GF-D8 (cell line): ENCODE measurements around the gene CXCR5.

Source experiments
- DNase-seq: peaks from one replicate; lab custom pipeline; 2025; lab: John Stamatoyannopoulos, UW

Gene CXCR5

DNA sequence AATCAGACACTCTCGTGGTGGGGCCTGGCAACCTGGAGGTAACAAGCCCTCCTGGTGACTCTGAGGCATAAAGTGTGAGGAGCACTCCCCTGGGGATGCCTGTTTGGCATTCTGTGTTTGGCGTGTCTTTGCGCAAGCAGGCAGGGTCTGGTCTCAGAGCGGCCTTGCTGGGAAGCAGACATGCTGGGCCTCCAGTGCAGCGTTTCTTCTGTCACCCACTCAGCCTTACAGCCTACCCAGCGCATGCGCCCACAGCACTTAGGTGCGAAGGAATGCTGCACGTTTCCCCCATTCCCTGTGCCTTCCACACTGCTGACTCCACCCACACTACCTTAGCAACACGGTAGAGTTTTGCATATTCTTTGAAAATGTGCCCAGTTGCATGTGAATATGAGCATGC is 7.4 kb upstream of the CXCR5 start:
- no peak for DNase-seq

DNA sequence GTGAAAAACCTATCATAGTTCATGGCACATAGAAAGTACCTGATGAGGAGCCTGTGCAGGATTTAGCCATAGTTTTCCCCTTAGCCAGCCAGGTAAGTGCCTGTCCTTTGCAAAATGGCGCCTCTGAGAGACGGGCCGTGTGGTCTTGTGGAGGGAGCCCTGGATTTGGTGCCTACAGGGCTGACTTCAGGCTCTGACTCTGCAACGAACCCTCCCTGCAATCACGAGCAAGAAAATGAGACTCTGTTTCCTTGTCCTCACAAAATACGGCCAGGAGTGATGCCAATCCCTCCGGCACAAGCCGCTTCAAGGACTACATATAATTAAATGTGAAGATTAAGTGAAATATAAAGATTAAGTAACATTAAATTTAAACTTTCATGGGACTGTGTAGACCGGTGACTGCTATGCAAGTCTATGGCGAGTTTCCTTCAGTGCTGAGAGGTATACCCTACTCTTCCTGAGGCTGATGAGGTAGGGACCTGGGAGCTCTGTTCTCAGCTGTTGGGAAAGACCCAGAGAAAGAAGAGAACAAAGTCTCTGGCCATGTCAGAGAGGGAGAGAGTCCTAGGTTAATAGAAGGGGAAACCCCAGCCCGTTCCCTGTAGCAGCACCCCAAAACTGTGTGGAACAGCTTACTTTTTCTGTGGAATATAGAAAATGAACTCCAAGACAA is 6.1 kb upstream of the CXCR5 start:
- DNase-seq: no peak

DNA sequence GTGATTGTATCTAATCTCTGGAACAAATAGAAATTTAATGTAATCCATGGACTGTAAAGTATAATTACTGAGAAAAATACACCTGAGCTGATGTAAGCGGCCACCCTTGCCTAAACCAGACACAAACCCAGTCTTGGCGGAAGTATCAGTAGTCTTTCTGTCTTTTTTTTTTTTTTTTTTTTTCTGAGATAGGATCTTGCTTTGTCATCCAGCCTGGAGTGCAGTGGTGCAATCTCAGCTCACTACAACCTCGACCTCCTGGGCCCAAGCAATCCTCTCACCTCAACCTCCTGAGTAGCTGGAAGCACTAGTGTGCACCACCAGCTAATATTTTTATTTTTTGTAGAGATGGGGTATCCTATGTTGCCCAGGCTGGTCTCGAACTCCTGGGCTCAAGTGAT is 5.5 kb upstream of the CXCR5 start:
- peak; percentile 77 for DNase-seq

DNA sequence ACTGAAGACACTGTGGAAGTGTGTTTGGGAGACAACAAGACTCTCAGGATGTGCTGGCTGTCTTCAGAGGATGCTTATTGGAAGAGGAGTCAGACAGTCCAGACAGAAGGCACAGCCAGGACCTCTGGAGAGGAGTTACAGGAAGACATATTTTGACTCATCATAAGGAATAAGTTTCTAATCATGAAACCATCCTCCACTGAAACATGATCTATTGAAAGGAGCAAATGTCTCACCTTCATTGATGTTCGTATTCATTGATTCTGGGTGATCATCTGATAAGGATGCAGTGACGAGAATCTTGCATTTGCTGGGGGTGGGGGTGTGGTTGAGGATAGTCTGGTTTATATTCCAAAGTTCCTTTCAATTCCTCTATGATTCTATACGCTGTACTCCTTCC is 2.5 kb upstream of the CXCR5 start:
- DNase-seq: no peak

DNA sequence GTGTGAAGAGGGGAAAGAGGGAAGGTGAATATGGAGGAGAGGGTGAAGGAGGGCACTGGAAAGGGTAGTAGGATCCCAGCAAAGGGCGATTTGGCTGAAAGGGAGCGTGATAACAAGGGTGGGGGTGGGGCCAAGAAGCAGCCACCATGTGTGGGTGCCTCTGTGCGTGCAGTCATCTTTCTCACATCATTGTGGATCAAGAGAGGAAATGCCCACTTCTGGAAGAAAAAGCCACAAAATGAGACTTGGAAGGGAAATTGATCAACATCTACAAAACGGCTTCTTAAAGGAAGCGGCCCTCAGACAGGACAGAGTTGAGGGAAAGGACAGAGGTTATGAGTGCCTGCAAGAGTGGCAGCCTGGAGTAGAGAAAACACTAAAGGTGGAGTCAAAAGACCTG is 1.2 kb upstream of the CXCR5 start:
- DNase-seq: peak; percentile 77

DNA sequence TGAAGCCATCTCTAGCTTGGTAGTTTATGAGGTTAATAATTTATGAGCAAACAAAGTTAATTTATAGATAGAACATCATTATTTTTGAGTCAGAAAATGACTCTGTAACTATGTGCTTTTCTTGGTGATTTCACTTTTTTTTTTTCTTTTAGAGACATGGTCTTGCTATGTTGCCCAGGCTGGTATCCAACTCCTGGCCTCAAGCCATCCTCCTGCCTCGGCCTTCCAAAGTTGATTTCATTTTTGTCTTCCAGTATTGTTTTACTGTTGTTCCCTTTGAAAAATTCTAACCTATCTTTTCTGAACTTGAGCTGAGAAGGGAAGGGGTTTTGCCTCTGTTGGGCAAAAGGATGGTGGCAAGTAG is 706 bp upstream of the CXCR5 start:
- DNase-seq: no peak

DNA sequence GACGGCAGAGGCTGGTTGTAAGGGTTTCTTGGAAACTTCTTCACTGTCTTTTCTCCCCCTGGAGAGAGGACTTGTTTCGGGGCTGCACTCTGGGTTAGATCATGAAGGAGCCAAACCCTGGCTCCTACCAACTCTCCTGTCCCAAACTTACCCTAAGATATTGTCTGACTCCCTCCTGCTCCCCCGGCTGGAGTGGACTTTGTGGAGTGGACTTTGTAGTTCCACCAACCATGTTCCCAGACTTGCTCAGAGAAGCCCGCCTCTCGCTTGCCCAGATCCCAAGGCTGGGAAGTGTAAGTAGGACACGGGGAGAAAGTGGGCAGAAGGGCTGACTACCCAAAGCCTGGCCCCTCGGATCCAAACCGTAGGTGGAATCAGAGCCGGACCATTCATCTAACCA is 1.2 kb downstream of the CXCR5 start:
- no peak for DNase-seq

DNA sequence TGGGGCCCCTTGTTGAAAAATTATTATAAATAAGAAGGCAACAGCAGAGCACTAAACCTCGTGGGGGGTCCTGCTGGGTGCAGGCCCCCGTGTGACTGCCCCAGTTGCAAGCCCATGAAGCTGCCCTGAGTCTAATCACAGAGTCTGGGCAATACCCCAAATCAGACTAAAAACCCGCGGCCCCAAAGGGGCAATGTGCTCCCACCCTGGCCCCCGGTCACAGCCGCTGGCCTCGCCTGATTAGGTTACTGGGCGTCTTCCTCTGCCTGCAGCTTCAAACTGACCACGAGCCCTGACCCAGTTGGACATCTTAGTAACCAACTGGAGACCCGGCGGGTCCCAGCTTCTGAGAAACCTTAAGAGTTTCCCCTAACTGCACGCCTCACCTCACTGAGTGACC is 1.6 kb downstream of the CXCR5 start:
- no peak for DNase-seq

DNA sequence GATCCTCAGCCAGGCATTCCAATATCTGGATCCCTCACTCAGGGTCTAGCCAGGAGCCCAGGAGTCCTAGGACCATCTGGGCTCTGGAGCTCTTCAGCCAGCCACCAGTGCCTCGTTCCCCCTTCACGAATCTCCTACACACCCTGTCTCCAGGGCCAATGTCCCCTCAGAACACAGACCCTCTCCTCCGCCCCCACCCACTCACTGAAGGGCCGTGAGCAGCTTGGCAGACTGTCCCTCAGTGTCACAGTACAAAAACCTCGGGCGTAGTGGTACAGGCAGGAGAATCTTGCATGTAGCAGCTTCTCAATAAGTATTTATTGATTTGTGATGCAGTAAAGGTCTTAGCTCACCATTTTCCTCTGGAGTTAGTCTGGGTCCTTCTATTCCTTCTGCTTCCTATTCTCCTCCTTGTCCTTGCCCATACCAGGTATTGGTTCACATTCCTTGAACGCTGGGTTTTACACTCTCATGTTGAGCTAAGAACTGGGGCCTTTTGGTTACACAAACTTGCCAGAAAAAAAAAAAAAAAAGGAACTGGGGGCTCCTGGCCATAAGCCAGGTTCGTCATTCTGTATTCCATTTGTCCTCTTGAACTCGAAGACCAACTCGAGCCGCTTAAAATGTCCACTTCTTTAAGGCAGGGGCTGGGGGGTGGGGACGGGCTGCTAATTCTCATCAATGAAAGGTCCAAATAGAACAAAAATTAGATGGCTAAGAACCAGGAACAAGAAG is 2.3 kb downstream of the CXCR5 start:
- no peak for DNase-seq

DNA sequence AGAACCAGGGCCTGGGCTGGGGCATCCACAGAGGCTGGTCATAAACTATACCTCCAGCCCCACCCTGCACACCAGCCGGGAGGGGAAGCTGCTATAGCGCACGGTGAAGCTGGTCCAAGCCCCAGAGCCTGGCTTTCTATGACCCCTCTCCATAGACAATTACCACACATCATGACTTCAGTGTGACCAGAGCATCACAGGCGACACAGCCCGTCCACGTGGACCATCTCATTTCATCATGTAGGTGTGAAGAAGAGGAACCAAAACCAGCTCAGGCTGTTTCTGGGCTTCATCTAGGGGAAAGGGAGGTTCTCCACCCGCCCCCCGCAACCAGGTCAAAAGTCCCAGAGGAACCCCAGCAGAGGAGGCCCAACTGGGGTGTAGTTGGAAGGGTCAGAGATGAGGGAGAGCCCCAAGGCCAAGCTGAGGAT is 3.0 kb downstream of the CXCR5 start:
- DNase-seq: no peak

DNA sequence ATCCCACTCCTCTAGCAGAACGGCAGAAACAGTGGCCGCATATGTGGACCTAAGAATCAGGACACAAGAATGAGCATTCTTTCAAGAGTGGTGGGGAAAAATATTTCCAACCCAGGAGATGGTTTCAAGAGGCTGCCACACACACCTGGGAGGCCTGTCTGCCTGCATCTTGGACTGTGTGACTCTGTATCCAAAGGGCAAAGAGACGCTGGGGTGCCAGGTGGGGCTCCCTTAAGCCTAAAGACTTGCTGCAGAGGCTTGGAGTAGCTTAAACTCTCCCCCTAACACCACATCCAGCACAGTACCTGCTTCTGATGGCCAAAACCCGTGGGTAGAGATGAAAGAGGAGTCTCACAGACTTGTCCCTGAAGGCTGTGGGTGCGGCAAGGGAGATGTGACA is 3.5 kb downstream of the CXCR5 start:
- no peak for DNase-seq

DNA sequence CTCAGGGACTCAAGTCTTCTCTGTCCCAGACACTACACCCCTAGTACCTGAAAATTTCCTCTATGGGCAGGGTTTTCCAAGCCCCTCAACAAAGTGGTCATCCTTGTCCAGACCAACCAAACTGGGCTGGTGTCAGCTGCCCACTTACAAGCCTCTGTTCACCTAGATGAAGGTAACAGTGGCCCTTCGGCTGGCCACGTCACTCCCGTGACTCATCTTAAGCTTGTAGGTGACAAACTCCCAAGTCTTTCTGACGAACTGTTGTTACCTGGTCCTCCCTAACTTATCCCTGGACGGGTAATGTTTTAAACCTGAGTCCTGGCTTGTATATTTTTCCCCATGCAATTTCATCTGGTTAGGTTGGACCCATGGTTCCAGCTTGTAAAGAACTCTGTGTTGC is 4.7 kb downstream of the CXCR5 start:
- no peak for DNase-seq

DNA sequence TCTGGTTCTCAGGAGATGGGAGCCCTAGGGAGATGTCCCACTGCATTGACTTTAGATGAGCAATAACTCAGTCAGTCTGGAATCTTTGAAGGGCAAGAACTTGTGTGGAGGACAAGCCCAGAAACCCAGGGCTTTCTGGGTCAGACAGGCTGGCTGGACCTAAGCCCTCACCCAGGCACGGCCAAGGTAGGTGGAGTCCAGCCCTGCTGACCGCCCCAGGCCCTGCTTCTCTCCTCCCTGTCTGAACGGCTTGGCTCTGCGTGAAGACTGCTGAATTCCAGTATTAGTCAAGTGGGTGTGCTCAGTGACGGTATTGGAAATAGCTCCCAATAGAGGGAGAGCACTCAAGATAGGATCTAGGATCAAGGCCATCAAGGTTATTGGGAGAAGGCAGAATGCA is 6.1 kb downstream of the CXCR5 start:
- DNase-seq: no peak

DNA sequence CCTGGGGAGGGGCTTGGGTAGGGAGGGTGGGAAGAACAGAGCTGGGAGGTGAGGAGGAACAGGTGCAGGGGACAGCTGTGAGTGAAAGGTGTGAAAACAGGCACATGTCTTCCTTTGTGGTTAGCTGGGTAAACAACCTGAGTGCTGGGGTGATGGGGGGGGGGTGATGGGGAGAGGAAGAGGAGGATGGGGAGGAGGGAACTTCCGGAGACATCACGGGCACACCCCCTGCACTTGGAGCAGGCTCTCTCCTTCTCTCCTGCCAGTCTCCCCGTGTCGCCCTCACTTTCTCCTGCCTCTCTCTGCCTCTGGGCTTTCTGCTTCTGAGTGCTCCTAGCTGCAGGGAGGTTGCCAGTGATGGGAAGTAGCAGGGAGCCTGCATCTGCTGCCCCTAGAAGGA is 8.8 kb downstream of the CXCR5 start:
- DNase-seq: no peak

DNA sequence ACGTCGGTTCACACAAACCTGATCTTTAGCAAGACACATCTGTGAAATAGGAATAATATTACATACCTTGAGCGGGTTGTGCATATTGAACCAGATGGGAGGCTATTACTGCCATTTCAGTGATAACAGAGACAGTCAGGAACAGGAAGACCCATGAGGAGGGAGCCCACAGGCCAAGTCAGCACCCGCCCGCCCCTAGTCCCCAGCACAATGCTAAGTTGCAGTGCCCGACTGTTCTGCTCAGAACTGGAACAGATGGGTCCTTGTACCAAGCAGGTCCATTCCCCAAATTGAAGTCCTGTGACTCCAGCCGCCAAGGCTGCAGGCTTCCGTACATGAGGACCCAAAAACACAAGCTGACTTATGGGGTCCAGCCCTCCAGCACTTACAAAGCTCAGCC is 9.3 kb downstream of the CXCR5 start:
- DNase-seq: no peak

DNA sequence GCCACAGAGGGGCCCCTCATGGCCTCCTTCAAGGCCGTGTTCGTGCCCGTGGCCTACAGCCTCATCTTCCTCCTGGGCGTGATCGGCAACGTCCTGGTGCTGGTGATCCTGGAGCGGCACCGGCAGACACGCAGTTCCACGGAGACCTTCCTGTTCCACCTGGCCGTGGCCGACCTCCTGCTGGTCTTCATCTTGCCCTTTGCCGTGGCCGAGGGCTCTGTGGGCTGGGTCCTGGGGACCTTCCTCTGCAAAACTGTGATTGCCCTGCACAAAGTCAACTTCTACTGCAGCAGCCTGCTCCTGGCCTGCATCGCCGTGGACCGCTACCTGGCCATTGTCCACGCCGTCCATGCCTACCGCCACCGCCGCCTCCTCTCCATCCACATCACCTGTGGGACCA is 10.0 kb downstream of the CXCR5 start:
- no peak for DNase-seq

DNA sequence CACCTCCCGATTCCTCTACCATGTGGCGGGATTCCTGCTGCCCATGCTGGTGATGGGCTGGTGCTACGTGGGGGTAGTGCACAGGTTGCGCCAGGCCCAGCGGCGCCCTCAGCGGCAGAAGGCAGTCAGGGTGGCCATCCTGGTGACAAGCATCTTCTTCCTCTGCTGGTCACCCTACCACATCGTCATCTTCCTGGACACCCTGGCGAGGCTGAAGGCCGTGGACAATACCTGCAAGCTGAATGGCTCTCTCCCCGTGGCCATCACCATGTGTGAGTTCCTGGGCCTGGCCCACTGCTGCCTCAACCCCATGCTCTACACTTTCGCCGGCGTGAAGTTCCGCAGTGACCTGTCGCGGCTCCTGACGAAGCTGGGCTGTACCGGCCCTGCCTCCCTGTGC is 10.5 kb downstream of the CXCR5 start:
- no peak for DNase-seq

DNA sequence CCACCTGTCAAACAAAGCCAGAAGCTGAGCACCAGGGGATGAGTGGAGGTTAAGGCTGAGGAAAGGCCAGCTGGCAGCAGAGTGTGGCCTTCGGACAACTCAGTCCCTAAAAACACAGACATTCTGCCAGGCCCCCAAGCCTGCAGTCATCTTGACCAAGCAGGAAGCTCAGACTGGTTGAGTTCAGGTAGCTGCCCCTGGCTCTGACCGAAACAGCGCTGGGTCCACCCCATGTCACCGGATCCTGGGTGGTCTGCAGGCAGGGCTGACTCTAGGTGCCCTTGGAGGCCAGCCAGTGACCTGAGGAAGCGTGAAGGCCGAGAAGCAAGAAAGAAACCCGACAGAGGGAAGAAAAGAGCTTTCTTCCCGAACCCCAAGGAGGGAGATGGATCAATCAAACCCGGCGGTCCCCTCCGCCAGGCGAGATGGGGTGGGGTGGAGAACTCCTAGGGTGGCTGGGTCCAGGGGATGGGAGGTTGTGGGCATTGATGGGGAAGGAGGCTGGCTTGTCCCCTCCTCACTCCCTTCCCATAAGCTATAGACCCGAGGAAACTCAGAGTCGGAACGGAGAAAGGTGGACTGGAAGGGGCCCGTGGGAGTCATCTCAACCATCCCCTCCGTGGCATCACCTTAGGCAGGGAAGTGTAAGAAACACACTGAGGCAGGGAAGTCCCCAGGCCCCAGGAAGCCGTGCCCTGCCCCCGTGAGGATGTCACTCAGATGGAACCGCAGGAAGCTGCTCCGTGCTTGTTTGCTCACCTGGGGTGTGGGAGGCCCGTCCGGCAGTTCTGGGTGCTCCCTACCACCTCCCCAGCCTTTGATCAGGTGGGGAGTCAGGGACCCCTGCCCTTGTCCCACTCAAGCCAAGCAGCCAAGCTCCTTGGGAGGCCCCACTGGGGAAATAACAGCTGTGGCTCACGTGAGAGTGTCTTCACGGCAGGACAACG is 11.7 kb downstream of the CXCR5 start:
- DNase-seq: no peak

DNA sequence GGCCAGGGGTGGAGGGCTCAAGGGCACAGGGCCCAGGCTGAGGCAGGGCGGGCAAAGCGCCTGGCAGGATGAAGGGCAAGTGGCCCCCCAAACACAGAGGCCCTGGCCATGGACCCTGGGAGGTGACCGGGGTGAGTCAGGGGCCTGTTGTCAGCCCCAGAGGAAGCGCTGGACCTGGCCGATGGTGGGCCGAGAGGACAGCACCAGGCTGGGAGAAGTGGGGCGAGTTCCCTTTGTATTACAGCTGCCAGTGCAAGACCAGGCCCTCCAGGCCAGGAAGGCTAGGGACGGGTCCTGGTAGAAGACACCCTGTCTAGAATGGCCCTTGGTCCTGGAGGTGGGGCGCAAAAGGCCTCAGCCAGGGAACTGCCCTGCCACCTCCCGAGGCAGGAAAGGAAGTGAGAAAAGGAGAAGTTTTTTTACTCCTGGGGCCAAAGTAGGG is 12.8 kb downstream of the CXCR5 start:
- DNase-seq: no peak

DNA sequence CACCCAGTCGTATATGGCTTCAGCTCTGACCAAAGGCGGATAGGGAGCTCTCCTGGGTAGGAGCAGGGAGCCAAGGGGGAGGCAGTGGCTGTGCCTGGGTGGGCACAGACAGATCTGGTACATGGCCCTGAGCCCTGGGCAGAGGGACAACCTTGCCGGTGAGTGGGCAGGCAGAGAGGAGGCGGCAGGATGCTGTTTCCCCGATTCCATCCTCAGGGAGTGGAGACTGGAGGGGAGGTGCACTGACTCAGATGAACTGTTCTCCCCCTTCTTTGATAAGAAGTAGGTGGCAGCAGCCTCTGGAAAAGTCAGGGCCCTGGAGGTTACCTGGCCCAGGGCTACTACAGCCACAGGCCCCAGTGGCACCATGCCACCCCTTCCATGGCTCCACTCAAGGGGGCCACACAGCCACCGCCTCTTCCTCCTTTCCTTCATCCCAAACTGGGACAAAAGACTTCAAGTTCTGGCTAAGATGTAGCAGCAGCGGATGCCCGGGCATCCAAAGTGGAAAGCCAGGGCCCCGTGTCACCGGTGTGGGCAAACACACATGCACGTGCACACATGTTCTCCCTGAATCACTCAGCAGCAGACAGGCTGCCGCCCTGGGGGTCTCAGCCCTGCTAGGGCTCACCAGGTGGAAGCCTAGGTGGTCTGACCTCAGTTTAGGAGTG is 13.4 kb downstream of the CXCR5 start:
- no peak for DNase-seq

DNA sequence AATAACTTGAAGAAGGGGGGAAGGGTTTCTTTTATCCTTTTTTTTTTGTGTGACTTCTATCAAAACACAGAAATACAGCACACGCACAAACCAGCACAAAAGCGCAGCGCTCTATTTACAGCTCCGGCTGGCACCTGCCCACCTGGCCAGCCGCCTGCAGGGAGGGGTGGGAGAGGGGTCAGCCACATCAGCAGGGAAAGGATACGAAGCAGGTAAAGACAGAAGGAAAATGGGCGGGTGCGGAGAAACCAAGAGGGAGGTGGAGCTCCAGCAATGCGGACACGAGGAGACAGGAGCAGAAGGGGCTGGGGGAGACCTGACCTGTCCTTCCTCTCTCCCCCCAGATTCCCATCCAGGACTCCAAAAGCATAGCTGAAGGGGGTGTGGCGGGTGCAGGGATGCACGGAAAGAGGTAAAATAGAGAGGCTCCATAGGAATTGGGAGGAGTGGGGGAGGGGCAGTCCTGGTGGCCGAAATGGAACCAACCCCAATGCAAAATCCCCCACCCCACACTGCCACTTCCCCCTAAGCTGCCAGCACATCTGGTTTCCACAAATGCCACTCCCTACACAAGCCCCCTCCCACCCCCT is 14.1 kb downstream of the CXCR5 start:
- DNase-seq: no peak
